ENCODE results near the gene ADARB2.

GRCh38 chr10:1270490-1270889 lies 466.8 kb downstream of the ADARB2 start:
- TF ChIP-seq CTCF (conservative IDR thresholded peaks at IDR 0.05 in 1 of 2, IDR thresholded peaks at IDR 0.05 in 1 of 2; ENCODE audit: low read depth in 1 of 2, low read length in 2 of 2) = no peak
- no peak for TF ChIP-seq EZH2 (IDR thresholded peaks at IDR 0.05; ENCODE audit: low read length, missing control alignments)
